ENCODE data around the gene HOXA4.

- TF ChIP-seq CTCF (IDR thresholded peaks at IDR 0.05) (no peak), POLR2A (IDR thresholded peaks at IDR 0.05) (no peak)
These were observed 19.4 kb upstream of the HOXA4 start for GRCh38 chr7:27149842-27150567.
